SK-N-SH treated with all-trans-retinoic acid at 6 μM for 48 hours (cell line): ENCODE results near the gene EFNB2.

Experiments used
- ATAC-seq: fragments of 200-7000 bp; cut with Tn5 transposase; 3 replicates; pipeline ENCODE4 v1.9.1; 2020; ENCODE audit warnings: mild to moderate bottlenecking, moderate library complexity
- ARNTL ChIP-seq: fragments of 450-650 bp; formaldehyde crosslinking; IDR thresholded peaks from 2 replicates; pipeline ENCODE4 v1.5.0; 2020; ENCODE audit warnings: low read depth, mild to moderate bottlenecking, moderate library complexity, borderline replicate concordance
- BACH2 ChIP-seq: fragments of 250-450 bp; sonication (Bioruptor Pico); IDR thresholded peaks from 2 replicates; pipeline ENCODE4 v1.9.0; 2021; ENCODE audit warnings: mild to moderate bottlenecking, borderline replicate concordance
- CREB5 ChIP-seq: fragments of 250-450 bp; sonication (Bioruptor Pico); IDR thresholded peaks from 2 replicates; pipeline ENCODE4 v1.5.1; 2020; ENCODE audit warnings: low read depth, mild to moderate bottlenecking, moderate library complexity
- CSDC2 ChIP-seq: fragments of 250-450 bp; sonication (Bioruptor Pico); IDR thresholded peaks from 2 replicates; pipeline ENCODE4 v1.5.0; 2020; ENCODE audit warnings: mild to moderate bottlenecking, moderate library complexity
- ESRRG ChIP-seq: fragments of 250-450 bp; sonication (Bioruptor Pico); IDR thresholded peaks from 2 replicates; pipeline ENCODE4 v1.6.1; 2021; ENCODE audit warnings: mild to moderate bottlenecking
- GLIS3 ChIP-seq: fragments of 250-450 bp; sonication (Bioruptor Pico); IDR thresholded peaks from 2 replicates; pipeline ENCODE4 v1.5.0; 2020; ENCODE audit warnings: mild to moderate bottlenecking, moderate library complexity
- ISL1 ChIP-seq: fragments of 250-450 bp; sonication (Bioruptor Pico); IDR thresholded peaks from 2 replicates; pipeline ENCODE4 v2.1.2; 2022; ENCODE audit warnings: mild to moderate bottlenecking, moderate library complexity
- OSR1 ChIP-seq: fragments of 250-450 bp; sonication (Bioruptor Pico); IDR thresholded peaks from 2 replicates; pipeline ENCODE4 v1.8.0; 2022; ENCODE audit warnings: moderate library complexity, mild to moderate bottlenecking, inconsistent platforms
- PATZ1 ChIP-seq: fragments of 250-450 bp; sonication (Bioruptor Pico); IDR thresholded peaks from 2 replicates; pipeline ENCODE4 v1.8.0; 2020; ENCODE audit warnings: mild to moderate bottlenecking, moderate library complexity, borderline replicate concordance
- POU6F1 ChIP-seq: fragments of 250-450 bp; sonication (Bioruptor Pico); IDR thresholded peaks from 2 replicates; pipeline ENCODE4 v1.8.0; 2021; ENCODE audit warnings: low read depth, mild to moderate bottlenecking, moderate library complexity, borderline replicate concordance
- PPARA ChIP-seq: fragments of 250-450 bp; sonication (Bioruptor Pico); IDR thresholded peaks from 2 replicates; pipeline ENCODE4 v1.5.0; 2020; ENCODE audit warnings: mild to moderate bottlenecking, borderline replicate concordance
- RARB ChIP-seq: fragments of 250-450 bp; sonication (Bioruptor Pico); IDR thresholded peaks from 2 replicates; pipeline ENCODE4 v1.8.0; 2021; ENCODE audit warnings: mild to moderate bottlenecking, moderate library complexity
- SNAI2 ChIP-seq: fragments of 250-450 bp; sonication (Bioruptor Pico); IDR thresholded peaks from 2 replicates; pipeline ENCODE4 v1.5.0; 2020; ENCODE audit warnings: mild to moderate bottlenecking, moderate library complexity
- TCF4 ChIP-seq: fragments of 250-450 bp; sonication (Bioruptor Pico); IDR thresholded peaks from 2 replicates; pipeline ENCODE4 v1.8.0; 2021; ENCODE audit warnings: mild to moderate bottlenecking, moderate library complexity, borderline replicate concordance
- TOX ChIP-seq: fragments of 250-450 bp; sonication (Bioruptor Pico); IDR thresholded peaks from 2 replicates; pipeline ENCODE4 v1.8.0; 2021; ENCODE audit warnings: mild to moderate bottlenecking, moderate library complexity, borderline replicate concordance
- ZC3H10 ChIP-seq: fragments of 250-450 bp; sonication (Bioruptor Pico); IDR thresholded peaks from 2 replicates; pipeline ENCODE4 v1.5.1; 2021; ENCODE audit warnings: mild to moderate bottlenecking, moderate library complexity
- ZFP3 ChIP-seq: fragments of 250-450 bp; sonication (Bioruptor Pico); IDR thresholded peaks from 2 replicates; pipeline ENCODE4 v1.5.0; 2020; ENCODE audit warnings: mild to moderate bottlenecking, moderate library complexity
- ZFP30 ChIP-seq: fragments of 450-650 bp; formaldehyde crosslinking; IDR thresholded peaks from 2 replicates; pipeline ENCODE4 v1.5.0; 2022; ENCODE audit warnings: mild to moderate bottlenecking, moderate library complexity
- ZNF565 ChIP-seq: fragments of 450-650 bp; formaldehyde crosslinking; conservative IDR thresholded peaks from 2 replicates; pipeline ENCODE4 v1.5.0; 2020; ENCODE audit warnings: low read depth, mild to moderate bottlenecking, moderate library complexity
- ZNF8 ChIP-seq: fragments of 450-650 bp; formaldehyde crosslinking; IDR thresholded peaks from 2 replicates; pipeline ENCODE4 v1.5.0; 2020; ENCODE audit warnings: mild to moderate bottlenecking, moderate library complexity
- TF ChIP-seq, protein P1 (sequence below): fragments of 250-450 bp; sonication (Bioruptor Pico); IDR thresholded peaks from 2 replicates; pipeline ENCODE4 v1.5.1; 2021; ENCODE audit warnings: mild to moderate bottlenecking, moderate library complexity
- TF ChIP-seq, protein P2 (sequence below): fragments of 250-450 bp; sonication (Bioruptor Pico); IDR thresholded peaks from 2 replicates; pipeline ENCODE4 v1.5.0; 2020; ENCODE audit warnings: mild to moderate bottlenecking, moderate library complexity

Gene EFNB2

DNA sequence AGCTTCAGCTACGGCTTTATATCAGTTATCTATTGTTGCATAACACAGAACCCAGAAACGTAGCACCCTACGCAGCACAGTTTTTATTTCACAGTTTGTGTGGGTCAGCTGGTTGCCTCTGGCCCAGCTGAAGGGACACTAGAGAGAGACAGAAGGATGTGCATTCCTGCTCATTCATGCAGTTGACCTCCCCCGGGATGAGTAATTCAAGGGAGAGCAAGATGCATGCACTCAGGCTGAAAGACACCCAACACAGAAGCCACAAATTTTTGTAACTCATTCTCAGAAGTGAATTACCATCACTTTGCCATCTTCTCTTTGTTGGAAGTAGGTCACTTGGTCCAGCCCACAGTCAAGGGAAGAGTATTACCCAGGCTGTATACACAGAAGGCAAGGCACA is 89.5 kb downstream of the EFNB2 start:
- TF ChIP-seq TOX (CRISPR knock-in tag): no peak
- no peak for TF ChIP-seq ZNF8 (CRISPR knock-in tag)
- TF ChIP-seq POU6F1 (CRISPR knock-in tag): no peak
- TF ChIP-seq, protein P1, sequence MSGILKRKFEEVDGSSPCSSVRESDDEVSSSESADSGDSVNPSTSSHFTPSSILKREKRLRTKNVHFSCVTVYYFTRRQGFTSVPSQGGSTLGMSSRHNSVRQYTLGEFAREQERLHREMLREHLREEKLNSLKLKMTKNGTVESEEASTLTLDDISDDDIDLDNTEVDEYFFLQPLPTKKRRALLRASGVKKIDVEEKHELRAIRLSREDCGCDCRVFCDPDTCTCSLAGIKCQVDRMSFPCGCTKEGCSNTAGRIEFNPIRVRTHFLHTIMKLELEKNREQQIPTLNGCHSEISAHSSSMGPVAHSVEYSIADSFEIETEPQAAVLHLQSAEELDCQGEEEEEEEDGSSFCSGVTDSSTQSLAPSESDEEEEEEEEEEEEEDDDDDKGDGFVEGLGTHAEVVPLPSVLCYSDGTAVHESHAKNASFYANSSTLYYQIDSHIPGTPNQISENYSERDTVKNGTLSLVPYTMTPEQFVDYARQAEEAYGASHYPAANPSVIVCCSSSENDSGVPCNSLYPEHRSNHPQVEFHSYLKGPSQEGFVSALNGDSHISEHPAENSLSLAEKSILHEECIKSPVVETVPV (CRISPR knock-in tag): no peak
- no peak for TF ChIP-seq ISL1 (CRISPR knock-in tag)
- no peak for TF ChIP-seq BACH2 (CRISPR knock-in tag)
- no peak for TF ChIP-seq ESRRG
- no peak for TF ChIP-seq ZFP3 (CRISPR knock-in tag)
- TF ChIP-seq ZFP30 (CRISPR knock-in tag): no peak
- no peak for TF ChIP-seq TCF4 (CRISPR knock-in tag)
- ATAC-seq: no peak; the same call in 2 of the 3 replicates

GRCh38 chr13:106443607-106444322 is 91.7 kb downstream of the EFNB2 start:
- TF ChIP-seq GLIS3 (CRISPR knock-in tag) (no peak), ESRRG (no peak), ZNF565 (no peak), TCF4 (CRISPR knock-in tag) (no peak), OSR1 (CRISPR knock-in tag) (no peak), CSDC2 (CRISPR knock-in tag) (no peak), ZC3H10 (CRISPR knock-in tag) (no peak), ZFP3 (CRISPR knock-in tag) (no peak), PATZ1 (CRISPR knock-in tag) (no peak), POU6F1 (CRISPR knock-in tag) (no peak), SNAI2 (CRISPR knock-in tag) (no peak), RARB (CRISPR knock-in tag) (no peak), BACH2 (CRISPR knock-in tag) (no peak), CREB5 (no peak), ISL1 (CRISPR knock-in tag) (no peak), PPARA (CRISPR knock-in tag) (no peak), ARNTL (no peak), TOX (CRISPR knock-in tag) (no peak)
- TF ChIP-seq, protein P2, sequence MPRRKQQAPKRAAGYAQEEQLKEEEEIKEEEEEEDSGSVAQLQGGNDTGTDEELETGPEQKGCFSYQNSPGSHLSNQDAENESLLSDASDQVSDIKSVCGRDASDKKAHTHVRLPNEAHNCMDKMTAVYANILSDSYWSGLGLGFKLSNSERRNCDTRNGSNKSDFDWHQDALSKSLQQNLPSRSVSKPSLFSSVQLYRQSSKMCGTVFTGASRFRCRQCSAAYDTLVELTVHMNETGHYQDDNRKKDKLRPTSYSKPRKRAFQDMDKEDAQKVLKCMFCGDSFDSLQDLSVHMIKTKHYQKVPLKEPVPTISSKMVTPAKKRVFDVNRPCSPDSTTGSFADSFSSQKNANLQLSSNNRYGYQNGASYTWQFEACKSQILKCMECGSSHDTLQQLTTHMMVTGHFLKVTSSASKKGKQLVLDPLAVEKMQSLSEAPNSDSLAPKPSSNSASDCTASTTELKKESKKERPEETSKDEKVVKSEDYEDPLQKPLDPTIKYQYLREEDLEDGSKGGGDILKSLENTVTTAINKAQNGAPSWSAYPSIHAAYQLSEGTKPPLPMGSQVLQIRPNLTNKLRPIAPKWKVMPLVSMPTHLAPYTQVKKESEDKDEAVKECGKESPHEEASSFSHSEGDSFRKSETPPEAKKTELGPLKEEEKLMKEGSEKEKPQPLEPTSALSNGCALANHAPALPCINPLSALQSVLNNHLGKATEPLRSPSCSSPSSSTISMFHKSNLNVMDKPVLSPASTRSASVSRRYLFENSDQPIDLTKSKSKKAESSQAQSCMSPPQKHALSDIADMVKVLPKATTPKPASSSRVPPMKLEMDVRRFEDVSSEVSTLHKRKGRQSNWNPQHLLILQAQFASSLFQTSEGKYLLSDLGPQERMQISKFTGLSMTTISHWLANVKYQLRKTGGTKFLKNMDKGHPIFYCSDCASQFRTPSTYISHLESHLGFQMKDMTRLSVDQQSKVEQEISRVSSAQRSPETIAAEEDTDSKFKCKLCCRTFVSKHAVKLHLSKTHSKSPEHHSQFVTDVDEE (CRISPR knock-in tag): no peak
- TF ChIP-seq, protein P1 (CRISPR knock-in tag): no peak
- ATAC-seq: no peak
